GM12875 (cell line): ENCODE data around the gene DDAH2.

ENCODE experiments used
- H3K4me3 ChIP-seq: one replicate; pipeline ENCODE4 v1.5.1; 2011; ENCODE audit warnings: low read depth, low read length, control low read depth
- CTCF ChIP-seq: IDR thresholded peaks from 2 replicates; pipeline ENCODE4 v1.5.1; 2011; ENCODE audit warnings: low read depth, mild to moderate bottlenecking, control low read depth, inconsistent platforms, low read length, moderate library complexity, borderline replicate concordance; ENCODE audit not compliant: insufficient read depth

The DDAH2 gene

GRCh38 chr6:31729979-31730630, 1.0 kb upstream of the DDAH2 start:
- peak overlapping the region; percentile 51 for H3K4me3 ChIP-seq
- TF ChIP-seq CTCF: no peak

- peak overlapping the region; percentile 51 for H3K4me3 ChIP-seq
- TF ChIP-seq CTCF: no peak
These were observed 448 bp upstream of the DDAH2 start for GRCh38 chr6:31729515-31729978.

- H3K4me3 ChIP-seq: no peak overlapping the region
- TF ChIP-seq CTCF: no peak
These were observed 1.1 kb downstream of the DDAH2 start for GRCh38 chr6:31727717-31728671.

GRCh38 chr6:31727034-31727716, 1.9 kb downstream of the DDAH2 start:
- no peak overlapping the region for H3K4me3 ChIP-seq
- no peak for TF ChIP-seq CTCF

GRCh38 chr6:31725502-31726350, 3.4 kb downstream of the DDAH2 start:
- no peak for TF ChIP-seq CTCF

GRCh38 chr6:31723980-31724691, 5.0 kb downstream of the DDAH2 start:
- H3K4me3 ChIP-seq: no peak overlapping the region
- TF ChIP-seq CTCF: no peak

More at GRCh38 chr6:31725502-31726350, 3.4 kb downstream of the DDAH2 start:
- no peak overlapping the region for H3K4me3 ChIP-seq
